ENCODE measurements around the gene SOX6.

DNA sequence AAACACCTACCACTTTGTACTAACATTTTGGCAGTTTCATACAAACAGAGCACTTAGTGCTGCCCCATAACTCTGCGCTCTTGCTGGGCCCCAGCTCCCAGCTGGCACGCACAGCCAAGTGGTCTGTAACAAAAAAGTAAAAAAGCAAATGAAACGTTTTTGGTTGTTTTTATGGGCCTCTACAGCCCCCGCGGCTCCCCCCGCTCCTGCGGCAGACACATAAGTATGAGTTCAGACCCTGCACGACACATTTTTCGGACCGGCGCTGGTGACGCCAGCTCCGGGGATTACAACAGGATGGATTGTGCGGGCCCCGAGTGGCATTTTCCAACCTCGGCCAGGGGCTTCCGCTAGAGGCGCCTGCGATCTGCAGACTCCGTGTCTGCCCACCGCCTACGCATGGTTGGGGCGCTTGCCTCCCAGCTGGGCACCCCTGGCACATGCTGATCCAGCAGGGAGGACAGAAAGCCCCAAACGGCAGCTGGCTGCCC is 418.2 kb downstream of the SOX6 start:
- TF ChIP-seq, protein P1, sequence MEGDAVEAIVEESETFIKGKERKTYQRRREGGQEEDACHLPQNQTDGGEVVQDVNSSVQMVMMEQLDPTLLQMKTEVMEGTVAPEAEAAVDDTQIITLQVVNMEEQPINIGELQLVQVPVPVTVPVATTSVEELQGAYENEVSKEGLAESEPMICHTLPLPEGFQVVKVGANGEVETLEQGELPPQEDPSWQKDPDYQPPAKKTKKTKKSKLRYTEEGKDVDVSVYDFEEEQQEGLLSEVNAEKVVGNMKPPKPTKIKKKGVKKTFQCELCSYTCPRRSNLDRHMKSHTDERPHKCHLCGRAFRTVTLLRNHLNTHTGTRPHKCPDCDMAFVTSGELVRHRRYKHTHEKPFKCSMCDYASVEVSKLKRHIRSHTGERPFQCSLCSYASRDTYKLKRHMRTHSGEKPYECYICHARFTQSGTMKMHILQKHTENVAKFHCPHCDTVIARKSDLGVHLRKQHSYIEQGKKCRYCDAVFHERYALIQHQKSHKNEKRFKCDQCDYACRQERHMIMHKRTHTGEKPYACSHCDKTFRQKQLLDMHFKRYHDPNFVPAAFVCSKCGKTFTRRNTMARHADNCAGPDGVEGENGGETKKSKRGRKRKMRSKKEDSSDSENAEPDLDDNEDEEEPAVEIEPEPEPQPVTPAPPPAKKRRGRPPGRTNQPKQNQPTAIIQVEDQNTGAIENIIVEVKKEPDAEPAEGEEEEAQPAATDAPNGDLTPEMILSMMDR (IDR thresholded peaks at IDR 0.05; ENCODE audit: low read length), result no peak
- no peak for TF ChIP-seq EZH2 (optimal IDR thresholded peaks at IDR 0.05; ENCODE audit: low read depth, low read length)

Measured in MM.1S (cell line).